ENCODE measurements around the gene GPR158. TPM values are rescaled to one million over a fixed set of nuclear protein-coding genes. Genes with fewer than 3 reads are reported as not detected.

Gene GPR158
- total RNA-seq, 1 experiment from 2014 or later: not detected

DNA sequence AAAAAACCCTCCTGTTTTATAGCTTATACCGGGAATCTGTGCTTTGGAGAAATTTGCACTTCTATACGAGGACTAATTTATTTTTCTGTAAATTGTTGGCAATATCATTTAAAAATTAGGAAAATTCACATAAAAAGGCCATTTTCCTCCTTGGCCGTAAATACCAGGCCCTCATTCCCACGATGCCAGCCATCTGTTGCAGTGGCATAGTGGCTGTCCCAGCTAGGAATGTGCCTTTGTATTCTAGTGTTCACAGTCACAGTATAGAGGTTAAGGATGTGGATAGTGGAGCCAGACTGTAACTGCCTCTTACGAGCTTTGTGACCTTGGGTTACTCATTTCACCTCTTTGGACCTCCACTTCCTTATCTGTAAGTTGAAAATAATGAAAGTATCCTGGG, 312.5 kb downstream of the GPR158 start:
- Histone ChIP-seq H3K4me1 (ENCODE audit: insufficient read depth, low read length) (no peaks in the 10 kb centered on the region), H3K36me3 (ENCODE audit: low read depth, low read length) (no peaks in the 10 kb centered on the region), H3K27me3 (ENCODE audit: low read length) (peaks cover 16% of the 10 kb centered on the region), H3K79me2 (ENCODE audit: low read length) (no peaks in the 10 kb centered on the region), H3K27ac (ENCODE audit: low read length) (no peak overlapping the region), H3F3A (ENCODE audit: low read length, unreplicated experiment) (no peaks in the 10 kb centered on the region), H2AFZ (ENCODE audit: low read length) (no peak overlapping the region), H3K4me3 (ENCODE audit: low read length) (no peak overlapping the region), H3K9ac (ENCODE audit: low read length) (no peak overlapping the region), H3K9me3 (ENCODE audit: low read length) (no peaks in the 10 kb centered on the region), H3K9me2 (replicated peaks; ENCODE audit: low read length) (no peaks in the 10 kb centered on the region), H3K4me2 (ENCODE audit: low read length) (no peak overlapping the region), H4K20me1 (ENCODE audit: low read length) (no peaks in the 10 kb centered on the region)
- intact Hi-C loops (cut with micrococcal nuclease): no loop called here
- POLR2A ChIA-PET (ENCODE audit: unreplicated experiment): no interaction called here
- no peak for ATAC-seq
- BruUV-seq (replicated peaks): no TSS peak
- CTCF ChIA-PET: no interaction called here
- TF ChIP-seq EZH2phosphoT487 (IDR thresholded peaks at IDR 0.05; ENCODE audit: borderline replicate concordance, low read length) (no peak), EZH2 (IDR thresholded peaks at IDR 0.05; ENCODE audit: low read length, unreplicated experiment) (no peak)
- TF ChIP-seq, protein P1, sequence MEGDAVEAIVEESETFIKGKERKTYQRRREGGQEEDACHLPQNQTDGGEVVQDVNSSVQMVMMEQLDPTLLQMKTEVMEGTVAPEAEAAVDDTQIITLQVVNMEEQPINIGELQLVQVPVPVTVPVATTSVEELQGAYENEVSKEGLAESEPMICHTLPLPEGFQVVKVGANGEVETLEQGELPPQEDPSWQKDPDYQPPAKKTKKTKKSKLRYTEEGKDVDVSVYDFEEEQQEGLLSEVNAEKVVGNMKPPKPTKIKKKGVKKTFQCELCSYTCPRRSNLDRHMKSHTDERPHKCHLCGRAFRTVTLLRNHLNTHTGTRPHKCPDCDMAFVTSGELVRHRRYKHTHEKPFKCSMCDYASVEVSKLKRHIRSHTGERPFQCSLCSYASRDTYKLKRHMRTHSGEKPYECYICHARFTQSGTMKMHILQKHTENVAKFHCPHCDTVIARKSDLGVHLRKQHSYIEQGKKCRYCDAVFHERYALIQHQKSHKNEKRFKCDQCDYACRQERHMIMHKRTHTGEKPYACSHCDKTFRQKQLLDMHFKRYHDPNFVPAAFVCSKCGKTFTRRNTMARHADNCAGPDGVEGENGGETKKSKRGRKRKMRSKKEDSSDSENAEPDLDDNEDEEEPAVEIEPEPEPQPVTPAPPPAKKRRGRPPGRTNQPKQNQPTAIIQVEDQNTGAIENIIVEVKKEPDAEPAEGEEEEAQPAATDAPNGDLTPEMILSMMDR (conservative IDR thresholded peaks at IDR 0.05; ENCODE audit: low read depth, low read length): no peak
- DNase-seq: no peak

DNA sequence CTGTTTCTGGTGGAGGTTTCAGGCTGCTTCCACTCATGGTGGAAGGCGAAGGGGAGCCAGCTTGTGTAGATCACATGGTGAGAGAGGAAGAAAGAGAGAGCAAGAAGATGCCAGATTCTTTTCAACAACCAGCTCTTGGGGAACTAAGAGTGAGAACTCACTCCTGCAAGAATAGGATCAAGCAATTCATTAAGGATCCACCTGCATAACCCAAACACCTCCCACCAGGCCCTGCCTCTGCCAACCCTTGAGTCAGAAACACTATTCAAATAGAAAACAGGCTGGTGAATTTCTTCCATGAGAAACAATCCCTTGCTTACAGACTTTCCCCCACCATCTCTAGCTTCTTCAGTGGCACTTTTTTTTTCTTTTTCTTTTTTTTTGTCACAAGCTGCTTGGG, 317.2 kb downstream of the GPR158 start:
- no peak for DNase-seq
- no peak overlapping the region for H3K4me3 ChIP-seq (ENCODE audit: low read length)
- H3K79me2 ChIP-seq (ENCODE audit: low read length): no peaks in the 10 kb centered on the region
- no peaks in the 10 kb centered on the region for H3K9me3 ChIP-seq (ENCODE audit: low read length)
- ChIA-PET CTCF (no interaction called here), POLR2A (ENCODE audit: unreplicated experiment) (no interaction called here)
- H3K4me2 ChIP-seq (ENCODE audit: low read length): no peak overlapping the region
- ATAC-seq: no peak
- TF ChIP-seq EZH2 (IDR thresholded peaks at IDR 0.05; ENCODE audit: low read length, unreplicated experiment) (no peak), EZH2phosphoT487 (IDR thresholded peaks at IDR 0.05; ENCODE audit: borderline replicate concordance, low read length) (no peak)
- TF ChIP-seq, protein P1 (conservative IDR thresholded peaks at IDR 0.05; ENCODE audit: low read depth, low read length): no peak
- H3K36me3 ChIP-seq (ENCODE audit: low read depth, low read length): no peaks in the 10 kb centered on the region
- no TSS peak for BruUV-seq (replicated peaks)
- intact Hi-C loops (cut with micrococcal nuclease): no loop called here
- H3K4me1 ChIP-seq (ENCODE audit: insufficient read depth, low read length): peaks cover 10% of the 10 kb centered on the region
- H3F3A ChIP-seq (ENCODE audit: low read length, unreplicated experiment): peaks cover 6% of the 10 kb centered on the region
- H3K27ac ChIP-seq (ENCODE audit: low read length): no peak overlapping the region
- no peaks in the 10 kb centered on the region for H3K9me2 ChIP-seq (replicated peaks; ENCODE audit: low read length)
- H3K27me3 ChIP-seq (ENCODE audit: low read length): peaks cover 6% of the 10 kb centered on the region; the same call in 1 of the 2 replicates
- H4K20me1 ChIP-seq (ENCODE audit: low read length): no peaks in the 10 kb centered on the region
- H3K9ac ChIP-seq (ENCODE audit: low read length): no peak overlapping the region
- H2AFZ ChIP-seq (ENCODE audit: low read length): no peak overlapping the region

DNA sequence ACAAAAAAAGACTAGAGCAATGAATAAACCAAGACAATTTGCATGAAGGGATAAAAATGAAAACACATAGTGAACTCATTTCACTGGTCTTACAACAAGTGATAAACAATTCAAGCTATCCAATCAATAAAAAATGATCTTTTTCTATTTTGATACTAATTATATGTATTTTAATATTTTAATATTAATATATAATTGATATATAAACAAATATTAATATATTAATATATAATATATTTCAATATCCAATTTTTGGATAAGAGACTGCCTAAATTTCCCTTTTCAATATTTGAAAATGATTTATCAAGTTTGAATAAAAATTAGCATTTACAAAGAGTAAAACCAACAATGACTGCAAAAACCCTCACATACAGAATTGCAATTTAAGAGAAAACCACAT, 317.9 kb downstream of the GPR158 start:
- no peak for DNase-seq
- TF ChIP-seq, protein P1 (conservative IDR thresholded peaks at IDR 0.05; ENCODE audit: low read depth, low read length): no peak

More for the DNA sequence above, 317.9 kb downstream of the GPR158 start:
- intact Hi-C loops (cut with micrococcal nuclease): no loop called here
- H3K79me2 ChIP-seq (ENCODE audit: low read length): no peaks in the 10 kb centered on the region
- H3K36me3 ChIP-seq (ENCODE audit: low read depth, low read length): no peaks in the 10 kb centered on the region
- H4K20me1 ChIP-seq (ENCODE audit: low read length): no peaks in the 10 kb centered on the region
- H3K9me3 ChIP-seq (ENCODE audit: low read length): no peaks in the 10 kb centered on the region
- H3K27ac ChIP-seq (ENCODE audit: low read length): 0 out of 2 replicates have a peak overlapping the region, but pooled peaks have one; percentile 91
- H3F3A ChIP-seq (ENCODE audit: low read length, unreplicated experiment): peaks cover 6% of the 10 kb centered on the region
- peaks cover 10% of the 10 kb centered on the region for H3K27me3 ChIP-seq (ENCODE audit: low read length)
- H3K9ac ChIP-seq (ENCODE audit: low read length): no peak overlapping the region
- no peak for ATAC-seq
- POLR2A ChIA-PET (ENCODE audit: unreplicated experiment): no interaction called here
- H3K4me3 ChIP-seq (ENCODE audit: low read length): no peak overlapping the region
- no TSS peak for BruUV-seq (replicated peaks)
- CTCF ChIA-PET: no interaction called here
- no peak overlapping the region for H2AFZ ChIP-seq (ENCODE audit: low read length)
- H3K4me1 ChIP-seq (ENCODE audit: insufficient read depth, low read length): peaks cover 10% of the 10 kb centered on the region
- H3K4me2 ChIP-seq (ENCODE audit: low read length): peak overlapping the region; percentile 63; the same call in 1 of the 2 replicates
- H3K9me2 ChIP-seq (replicated peaks; ENCODE audit: low read length): no peaks in the 10 kb centered on the region

Measured in PC-3 (cell line).